ENCODE data around the gene UNC13C. TPM values are rescaled to one million over a fixed set of nuclear protein-coding genes. Genes with fewer than 3 reads are reported as not detected.

Gene UNC13C
- total and polyA plus RNA-seq, 2 of the 13 experiments (the other 11 are each of a cell fraction or from before 2014, with no cell fraction given) = 0.04 TPM; not detected in 1

- TF ChIP-seq ZBTB4 (CRISPR knock-in tag; IDR thresholded peaks at IDR 0.05; ENCODE audit: borderline replicate concordance) (no peak), RFXAP (CRISPR knock-in tag; IDR thresholded peaks at IDR 0.05; ENCODE audit: borderline replicate concordance) (no peak), NR2C2 (CRISPR knock-in tag; IDR thresholded peaks at IDR 0.05; ENCODE audit: borderline replicate concordance) (no peak), SOX5 (CRISPR knock-in tag; IDR thresholded peaks at IDR 0.05; ENCODE audit: borderline replicate concordance) (peak; percentile 68; the same call in 1 of the 2 replicates), SAP130 (CRISPR knock-in tag; IDR thresholded peaks at IDR 0.05; ENCODE audit: low read depth) (peak; percentile 32; the same call in 1 of the 2 replicates), TEAD3 (CRISPR knock-in tag; optimal IDR thresholded peaks at IDR 0.05; ENCODE audit: borderline replicate concordance) (peak; percentile 43), FOSL2 (CRISPR knock-in tag; IDR thresholded peaks at IDR 0.05) (peak; percentile 84), ARID3A (IDR thresholded peaks at IDR 0.05; ENCODE audit: low read depth, low read length) (peak; percentile 34), NR2F6 (IDR thresholded peaks at IDR 0.05) (no peak), NR2F6 (CRISPR knock-in tag; IDR thresholded peaks at IDR 0.05) (peak; percentile 33; the same call in 1 of the 2 replicates), HMG20A (CRISPR knock-in tag; IDR thresholded peaks at IDR 0.05; ENCODE audit: borderline replicate concordance) (peak; percentile 55; the same call in 1 of the 2 replicates), FOSL1 (CRISPR knock-in tag; IDR thresholded peaks at IDR 0.05; ENCODE audit: borderline replicate concordance) (peak; percentile 15; the same call in 1 of the 2 replicates), JUNB (CRISPR knock-in tag; IDR thresholded peaks at IDR 0.05; ENCODE audit: borderline replicate concordance) (peak; percentile 32; the same call in 1 of the 2 replicates), ZXDC (CRISPR knock-in tag; IDR thresholded peaks at IDR 0.05) (no peak), BHLHE40 (IDR thresholded peaks at IDR 0.05; ENCODE audit: low read length) (0 out of 2 replicates have a peak, but pooled peaks have one; percentile 4), ZNF782 (CRISPR knock-in tag; IDR thresholded peaks at IDR 0.05; ENCODE audit: borderline replicate concordance) (no peak), BCL6 (CRISPR knock-in tag; IDR thresholded peaks at IDR 0.05) (peak; percentile 88), EHMT2 (IDR thresholded peaks at IDR 0.05; ENCODE audit: borderline replicate concordance, low read depth, low read length) (peak; percentile 35; the same call in 1 of the 2 replicates), ZNF644 (CRISPR knock-in tag; IDR thresholded peaks at IDR 0.05; ENCODE audit: low read depth) (0 out of 2 replicates have a peak, but pooled peaks have one; percentile 36), CEBPB (IDR thresholded peaks at IDR 0.05; ENCODE audit: borderline replicate concordance, low read depth, low read length) (peak; percentile 38; the same call in 1 of the 2 replicates), ATF1 (CRISPR knock-in tag; IDR thresholded peaks at IDR 0.05) (no peak), ZNF12 (CRISPR knock-in tag; IDR thresholded peaks at IDR 0.05) (peak; percentile 62; the same call in 1 of the 2 replicates), SOX13 (IDR thresholded peaks at IDR 0.05) (no peak), SOX13 (CRISPR knock-in tag; conservative IDR thresholded peaks at IDR 0.05 in 1 of 2, IDR thresholded peaks at IDR 0.05 in 1 of 2) (peak in 1 of 2 experiments; percentile 73; a peak in 2 of 4 replicates)
Measured at GRCh38 chr15:54618120-54618519, 639.9 kb downstream of the UNC13C start (continued).
